Natural killer cell (primary cell): ENCODE results near the gene IPO11. TPM values are rescaled to one million over a fixed set of nuclear protein-coding genes. Genes with fewer than 3 reads are reported as not detected.
A peak's percentile ranks its signal among the peaks of the same experiment; 100 is the strongest.

Experiments used
- ATAC-seq, 3 donors: fragments of 150-1000 bp in 2 of 3; fragments of 200-7000 bp in 1 of 3; cut with Tn5 transposase; 1 replicate in 1 of 3; 2 replicates in 2 of 3; pipeline ENCODE4 v1.10.0; 2021; ENCODE audit warnings: mild to moderate bottlenecking in 2 of 3, moderate library complexity in 2 of 3
- DNase-seq, 2 donors: peaks; one replicate each; pipeline versions ENCODE4 v3.0.0 to v3.0.0-alpha.2; 2013 to 2021; ENCODE audit warnings: mixed read lengths in 1 of 2
- H3K27ac ChIP-seq: one replicate; pipeline ENCODE4 v1.5.1; 2013; ENCODE audit warnings: mild to moderate bottlenecking, low read length
- H3K27me3 ChIP-seq: one replicate; pipeline ENCODE4 v1.6.1; 2013; ENCODE audit warnings: low read length; ENCODE audit not compliant: control insufficient read depth, insufficient read depth
- H3K36me3 ChIP-seq: one replicate; pipeline ENCODE4 v1.6.1; 2013; ENCODE audit warnings: low read length; ENCODE audit not compliant: control insufficient read depth, insufficient read depth
- H3K4me1 ChIP-seq: one replicate; pipeline ENCODE4 v1.6.1; 2013; ENCODE audit warnings: low read length; ENCODE audit not compliant: control insufficient read depth, insufficient read depth
- H3K4me3 ChIP-seq: one replicate; pipeline ENCODE4 v1.5.1; 2013; ENCODE audit warnings: low read length
- H3K9me3 ChIP-seq: one replicate; pipeline ENCODE4 v1.6.1; 2013; ENCODE audit warnings: low read length; ENCODE audit not compliant: control insufficient read depth, insufficient read depth
- H3K27ac Mint-ChIP-seq, 2 donors: one replicate each; pipeline ENCODE4 v1.8.0; 2022; ENCODE audit warnings: mild to moderate bottlenecking in 2 of 2, mixed read lengths in 2 of 2, moderate library complexity in 1 of 2
- H3K27me3 Mint-ChIP-seq, 2 donors: one replicate each; pipeline ENCODE4 v1.8.0; 2022; ENCODE audit warnings: low read depth in 2 of 2, mixed read lengths in 2 of 2
- H3K36me3 Mint-ChIP-seq: one replicate; pipeline ENCODE4 v1.8.0; 2022; ENCODE audit warnings: mixed read lengths
- H3K4me1 Mint-ChIP-seq, 2 donors: one replicate each; pipeline ENCODE4 v1.8.0; 2022; ENCODE audit warnings: mixed read lengths in 2 of 2
- H3K4me3 Mint-ChIP-seq: one replicate; pipeline ENCODE4 v1.8.0; 2022; ENCODE audit warnings: mild to moderate bottlenecking, moderate library complexity, mixed read lengths
- H3K9me3 Mint-ChIP-seq, 2 donors: one replicate each; pipeline ENCODE4 v1.8.0; 2022; ENCODE audit warnings: mixed read lengths in 2 of 2
- CTCF ChIP-seq: fragments of 200-600 bp; IDR thresholded peaks from one replicate; pipeline ENCODE4 v1.8.0; 2022; ENCODE audit warnings: antibody characterized with exemption
- WGBS: methylation state at CpG from one replicate; pipeline ENCODE4 v1.1.7; 2013; ENCODE audit warnings: missing lambda C conversion rate; ENCODE audit not compliant: insufficient coverage; 5-methylcytosine and 5-hydroxymethylcytosine counted together
- intact Hi-C: fragments of 100-400 bp; cut with micrococcal nuclease; formaldehyde crosslinking; loops from one replicate; pipeline ENCODE4 v1.14.2; 2022
- total RNA-seq, 4 donors: library from RNA; stranded (reverse); fragments of 120-200 nt in 1 of 4; gene quantifications; one replicate each; pipeline versions ENCODE4 v1.2.3 to v1.2.4, GENCODE V29; 2013 to 2022

Gene IPO11
- total RNA-seq, 3 donors from 2014 or later (not counting 1 experiment from before 2014, with no cell fraction given), result 16.6 to 31.4 (median 30.7) TPM

GRCh38 chr5:62607615-62608014 is 195.1 kb downstream of the IPO11 start:
- no peak for DNase-seq
- no peaks in the 10 kb centered on the region for H3K27me3 ChIP-seq
- H3K27ac Mint-ChIP-seq, result peak overlapping the region; percentile 55 to 75
- no peak overlapping the region for H3K4me3 ChIP-seq
- intact Hi-C loops, result no loop called here
- H3K4me1 ChIP-seq, result peaks cover 11% of the 10 kb centered on the region
- H3K9me3 ChIP-seq, result no peaks in the 10 kb centered on the region
- WGBS, result 94% methylated on average over 4 of the region's 4 CpGs
- peaks cover 33% of the 10 kb centered on the region in 2 donors for H3K4me1 Mint-ChIP-seq
- H3K4me3 Mint-ChIP-seq, result peak overlapping the region; percentile 35
- peak in 2 of 3 donors; percentile 56 to 57 for ATAC-seq
- H3K9me3 Mint-ChIP-seq, result peaks cover 0 to 2% of the 10 kb centered on the region in 2 donors
- peaks cover 4% of the 10 kb centered on the region for H3K36me3 ChIP-seq
- no peaks in the 10 kb centered on the region for H3K36me3 Mint-ChIP-seq
- no peak for TF ChIP-seq CTCF
- no peaks in the 10 kb centered on the region for H3K27me3 Mint-ChIP-seq
- no peak overlapping the region for H3K27ac ChIP-seq

- no peaks in the 10 kb centered on the region for H3K9me3 ChIP-seq
- no peak for TF ChIP-seq CTCF
- Mint-ChIP-seq H3K27ac (peak overlapping the region; percentile 55 to 75), H3K4me1 (peaks cover 28 to 33% of the 10 kb centered on the region in 2 donors), H3K36me3 (no peaks in the 10 kb centered on the region), H3K27me3 (no peaks in the 10 kb centered on the region), H3K4me3 (peak overlapping the region; percentile 69), H3K9me3 (peaks cover 0 to 2% of the 10 kb centered on the region in 2 donors)
- 87% methylated on average over 6 of the region's 7 CpGs for WGBS
- H3K4me1 ChIP-seq, result peaks cover 11% of the 10 kb centered on the region
- H3K4me3 ChIP-seq, result no peak overlapping the region
- ATAC-seq (peak; percentile 59 to 80 (median 62)), DNase-seq (no peak)
- no peaks in the 10 kb centered on the region for H3K27me3 ChIP-seq
- no peaks in the 10 kb centered on the region for H3K36me3 ChIP-seq
- no peak overlapping the region for H3K27ac ChIP-seq
- intact Hi-C loops, result no loop called here
These were observed 196.3 kb downstream of the IPO11 start for GRCh38 chr5:62608529-62609511.

DNA sequence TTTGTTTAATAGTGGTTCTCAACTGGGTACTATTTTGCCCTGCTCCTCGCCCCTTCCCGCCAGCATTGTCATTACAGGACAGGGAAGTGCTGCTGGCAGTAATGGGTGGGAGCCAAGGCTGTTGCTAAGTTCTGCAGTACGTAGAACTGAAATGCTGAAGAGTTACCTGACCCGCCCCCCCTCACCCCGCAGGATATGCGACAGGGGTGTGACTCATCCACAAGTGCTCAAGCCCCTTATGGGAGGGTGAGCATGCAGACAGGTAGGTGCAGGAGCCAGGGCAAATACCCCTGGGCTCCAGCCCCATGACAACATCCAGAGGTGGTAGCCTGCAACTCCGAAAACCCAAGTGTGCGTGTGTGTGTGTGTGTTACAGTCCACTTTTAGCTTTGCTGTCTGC is 201.8 kb downstream of the IPO11 start:
- H3K27me3 ChIP-seq, result no peaks in the 10 kb centered on the region
- Mint-ChIP-seq H3K4me3 (no peak overlapping the region), H3K27ac (no peak overlapping the region), H3K9me3 (peaks cover 0 to under 1% of the 10 kb centered on the region in 2 donors), H3K36me3 (no peaks in the 10 kb centered on the region), H3K27me3 (no peaks in the 10 kb centered on the region), H3K4me1 (peaks cover under 1 to 8% of the 10 kb centered on the region in 2 donors)
- no peaks in the 10 kb centered on the region for H3K4me1 ChIP-seq
- DNase-seq, result no peak
- no peak overlapping the region for H3K27ac ChIP-seq
- H3K4me3 ChIP-seq, result no peak overlapping the region
- no peaks in the 10 kb centered on the region for H3K9me3 ChIP-seq
- intact Hi-C loops, result no loop called here
- peaks cover 4% of the 10 kb centered on the region for H3K36me3 ChIP-seq
- WGBS, result 96% methylated on average over 8 of the region's 8 CpGs
- no peak for TF ChIP-seq CTCF
- ATAC-seq, result no peak
